K562 (cell line): ENCODE measurements around the gene ZNF718. TPM values are rescaled to one million over a fixed set of nuclear protein-coding genes. Genes with fewer than 3 reads are reported as not detected.

Source experiments
- ATAC-seq: fragments of 200-7000 bp; cut with Tn5 transposase; 3 replicates; pipeline ENCODE4 v1.9.1; 2020; ENCODE audit warnings: moderate library complexity
- BruUV-seq: library from RNA; stranded (reverse); fragments of 400-500 nt; replicated peaks from 2 replicates; lab custom pipeline; 2021; lab: Mats Ljungman, UMichigan
- CTCF ChIA-PET: fragments of 300-600 bp; formaldehyde crosslinking; extraction: SDS; loops from one replicate; lab custom pipeline; 2021; ENCODE audit warnings: low intra/inter-chr PET ratio; lab: Yijun Ruan, JAX
- POLR2A ChIA-PET: fragments of 300-600, 350-650 bp; sonication (Branson Sonifier 250); formaldehyde crosslinking; extraction: SDS; loops from one replicate; lab custom pipeline; 2021; ENCODE audit warnings: antibody characterized with exemption, inconsistent platforms; lab: Yijun Ruan, JAX
- DNase-seq, 4 experiments: peaks; one replicate each; pipeline versions ENCODE4 v3.0.0 to v3.0.0-alpha.2; 2011 to 2018; ENCODE audit warnings: low spot score in 3 of 4, mixed read lengths in 3 of 4; ENCODE audit errors: extremely low read depth in 1 of 4
- FAIRE-seq: peaks from 2 replicates; lab custom pipeline; 2011; peaks lifted over from hg19 to GRCh38; lab: Jason Lieb, UNC
- H2AFZ ChIP-seq: 2 replicates; pipeline ENCODE4 v1.6.0; 2011; ENCODE audit warnings: low read depth, low read length, control low read depth, inconsistent platforms
- H3K27ac ChIP-seq: fragments of 200-600 bp; 3 replicates; pipeline ENCODE4 v1.8.0; 2011; ENCODE audit warnings: low read depth, mild to moderate bottlenecking, control low read depth, inconsistent platforms, low read length, moderate library complexity, mixed read lengths; ENCODE audit errors: extremely low read depth
- H3K27me3 ChIP-seq, 2 experiments: fragments of 300-600 bp in 1 of 2; 2 replicates in 1 of 2; 3 replicates in 1 of 2; pipeline versions ENCODE4 v1.6.0 to v1.8.0; 2011; ENCODE audit warnings: inconsistent platforms in 2 of 2, low read length in 2 of 2, mild to moderate bottlenecking in 1 of 2, mixed read lengths in 1 of 2, moderate library complexity in 1 of 2; ENCODE audit not compliant: control insufficient read depth in 2 of 2, insufficient read depth in 2 of 2
- H3K36me3 ChIP-seq: fragments of 300-600 bp; 3 replicates; pipeline ENCODE4 v1.8.0; 2011; ENCODE audit warnings: mild to moderate bottlenecking, low read length, inconsistent platforms; ENCODE audit not compliant: control insufficient read depth, insufficient read depth
- H3K4me1 ChIP-seq, 2 experiments: fragments of 200-600 bp in 1 of 2; replicated peaks in 1 of 2; 2 replicates in 1 of 2; 3 replicates in 1 of 2; pipeline versions ENCODE4 v1.5.1 to v1.8.0; 2011; ENCODE audit warnings: inconsistent platforms in 2 of 2, low read length in 2 of 2, mild to moderate bottlenecking in 1 of 2, mixed read lengths in 1 of 2, moderate library complexity in 1 of 2; ENCODE audit not compliant: control insufficient read depth in 2 of 2, insufficient read depth in 2 of 2
- H3K4me2 ChIP-seq: 2 replicates; pipeline ENCODE4 v1.6.1; 2011; ENCODE audit warnings: low read length, control low read depth, inconsistent platforms, mixed read lengths; ENCODE audit not compliant: insufficient read depth
- H3K4me3 ChIP-seq: fragments of 200-600 bp; sonication (generic), shearing (Covaris generic); 2 replicates; pipeline ENCODE4 v1.5.1; 2016; ENCODE audit warnings: control low read depth, inconsistent platforms
- H3K79me2 ChIP-seq: fragments of 200-600 bp; 3 replicates; pipeline ENCODE4 v1.8.0; 2011; ENCODE audit warnings: low read length, inconsistent platforms; ENCODE audit not compliant: control insufficient read depth, insufficient read depth
- H3K9ac ChIP-seq, 2 experiments: 2 replicates each; pipeline versions ENCODE4 v1.6.0 to v1.6.1; 2011; ENCODE audit warnings: low read depth in 2 of 2, low read length in 2 of 2, control low read depth in 1 of 2, inconsistent platforms in 1 of 2, mild to moderate bottlenecking in 1 of 2, mixed read lengths in 1 of 2; ENCODE audit not compliant: insufficient read depth in 1 of 2
- H3K9me1 ChIP-seq: one replicate; pipeline ENCODE4 v1.6.0; 2011; ENCODE audit warnings: inconsistent platforms, mild to moderate bottlenecking, low read length, moderate library complexity; ENCODE audit not compliant: control insufficient read depth, insufficient read depth
- H3K9me3 ChIP-seq: replicated peaks from 2 replicates; pipeline ENCODE4 v1.5.1; 2011; ENCODE audit warnings: low read depth, low read length, inconsistent platforms; ENCODE audit not compliant: control insufficient read depth, insufficient read depth
- H4K20me1 ChIP-seq: replicated peaks from 2 replicates; pipeline ENCODE4 v1.6.1; 2011; ENCODE audit warnings: low read length, inconsistent platforms, mixed read lengths; ENCODE audit not compliant: control insufficient read depth, insufficient read depth
- CHD4 ChIP-seq: fragments of 200-600 bp; sonication (generic); IDR thresholded peaks from 3 replicates; pipeline ENCODE4 v1.6.1; 2012; ENCODE audit warnings: low read depth, mild to moderate bottlenecking, mixed read lengths, low read length, inconsistent platforms; ENCODE audit not compliant: insufficient read depth, insufficient replicate concordance, poor library complexity, severe bottlenecking
- FOXM1 ChIP-seq, 2 experiments: fragments of 450-650 bp in 1 of 2; sonication (generic) in 1 of 2; formaldehyde crosslinking in 1 of 2; IDR thresholded peaks; 2 replicates each; pipeline versions ENCODE4 v1.6.1 to v1.9.0; 2017 to 2022; ENCODE audit warnings: low read depth in 2 of 2, mild to moderate bottlenecking in 2 of 2, missing genetic modification reagents in 1 of 2, moderate library complexity in 1 of 2
- HMG20B ChIP-seq: fragments of 250-450 bp; sonication (Bioruptor Pico); IDR thresholded peaks from 2 replicates; pipeline ENCODE4 v1.5.0; 2021; ENCODE audit warnings: mild to moderate bottlenecking
- IRF2 ChIP-seq: sonication (generic); formaldehyde crosslinking; IDR thresholded peaks from 2 replicates; pipeline ENCODE4 v1.8.1; 2022; ENCODE audit warnings: mild to moderate bottlenecking, missing genetic modification reagents
- LARP7 ChIP-seq: fragments of 450-650 bp; IDR thresholded peaks from 2 replicates; pipeline ENCODE4 v1.6.1; 2016
- PML ChIP-seq: IDR thresholded peaks from 2 replicates; pipeline ENCODE4 v1.6.1; 2012; ENCODE audit warnings: low read length, inconsistent platforms
- TSC22D4 ChIP-seq: fragments of 450-650 bp; IDR thresholded peaks from 2 replicates; pipeline ENCODE4 v1.6.1; 2016; ENCODE audit warnings: missing genetic modification characterization, missing biosample characterization, control low read depth
- WGBS: fragments of 100-300 bp; shearing (Covaris generic); methylation state at CpG from one replicate; pipeline ENCODE4 v1.1.6; 2016; ENCODE audit warnings: low coverage, mixed read lengths; ENCODE audit not compliant: insufficient coverage; ENCODE audit errors: missing lambda C conversion rate; 5-methylcytosine and 5-hydroxymethylcytosine counted together
- in situ Hi-C: fragments of 300-500 bp; cut with MboI; formaldehyde crosslinking; loops from 4 replicates; pipeline ENCODE4 v1.15.0; 2018; ENCODE audit warnings: inconsistent platforms, mixed read lengths
- intact Hi-C: fragments of 100-400 bp; cut with micrococcal nuclease; formaldehyde crosslinking; loops from 2 replicates; pipeline ENCODE4 v1.14.2; 2022
- polyA plus RNA-seq, 8 experiments: library from polyadenylated mRNA; depleted of rRNA in 4 of 8; stranded (reverse) in 5 of 8; unstranded in 3 of 8; fragments of >200 nt; fragmentation: Nextera tagmentation in 2 of 8; fragmentation: Illumina TruSeq in 1 of 8; extraction: Ambion mirVana in 2 of 8; extraction: Trizol in 1 of 8; gene quantifications; 2 replicates each; pipeline versions ENCODE4 v1.2.1 to v1.2.3, GENCODE V29; 2011 to 2014; ENCODE audit warnings: inconsistent platforms in 1 of 8, missing spikeins in 1 of 8
- total RNA-seq, 7 experiments: library from RNA; depleted of rRNA in 6 of 7; stranded (reverse); fragments of >200 nt in 6 of 7; fragmentation: Illumina TruSeq in 2 of 7; extraction: Trizol in 2 of 7; gene quantifications; 2 replicates each; pipeline versions ENCODE4 v1.2.1 to v1.2.3, GENCODE V29; 2011 to 2021; ENCODE audit warnings: low replicate concordance in 1 of 7
- TF ChIP-seq, protein P1 (sequence below): fragments of 450-650 bp; formaldehyde crosslinking; IDR thresholded peaks from 2 replicates; pipeline ENCODE4 v1.4.0; 2020; ENCODE audit warnings: mild to moderate bottlenecking
- TF ChIP-seq, protein P2 (sequence below), 2 experiments: IDR thresholded peaks; 2 replicates each; pipeline ENCODE4 v1.6.1; 2012; ENCODE audit warnings: improper control_type of control experiment in 2 of 2, low read depth in 2 of 2, low read length in 2 of 2, borderline replicate concordance in 1 of 2
- TF ChIP-seq, protein P3 (sequence below): conservative IDR thresholded peaks from 2 replicates; pipeline ENCODE4 v1.6.1; 2011; ENCODE audit warnings: low read depth, mild to moderate bottlenecking, low read length; ENCODE audit not compliant: control insufficient read depth
- TF ChIP-seq, protein P4 (sequence below): fragments of 450-650 bp; conservative IDR thresholded peaks from 2 replicates; pipeline ENCODE4 v1.6.1; 2016; ENCODE audit warnings: missing genetic modification characterization, low read depth, mild to moderate bottlenecking, missing compliant biosample characterization, moderate library complexity

The ZNF718 gene
- total and polyA plus RNA-seq, 9 of the 15 experiments (the other 6 are each of a cell fraction or from before 2014, with no cell fraction given) = 1.00 to 5.3 (median 2.7) TPM

DNA sequence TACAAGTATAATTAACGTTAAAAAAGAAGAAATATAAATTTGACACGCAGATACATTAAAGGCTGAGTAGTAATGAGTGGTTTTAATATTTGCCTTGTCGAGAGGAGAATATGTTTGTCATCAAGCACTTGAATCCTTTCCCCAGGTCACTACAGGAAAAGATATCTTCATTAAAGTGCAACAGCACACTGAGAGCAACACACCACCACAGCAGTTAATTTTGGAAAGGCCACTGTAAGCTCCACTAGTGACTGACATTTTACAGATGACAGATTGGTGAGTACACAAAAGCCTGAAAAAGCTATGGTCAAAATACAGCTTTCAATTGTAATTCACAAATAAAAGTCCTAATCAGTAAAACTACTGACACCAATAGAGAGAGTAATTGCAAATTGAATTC, 76.6 kb downstream of the ZNF718 start:
- Histone ChIP-seq H3K27ac (no peak overlapping the region), H3K36me3 (no peaks in the 10 kb centered on the region), H3K9me1 (no peaks in the 10 kb centered on the region), H3K4me3 (no peak overlapping the region), H3K9me3 (peaks cover under 1% of the 10 kb centered on the region; the same call in 1 of the 2 replicates), H3K79me2 (no peaks in the 10 kb centered on the region), H4K20me1 (no peaks in the 10 kb centered on the region), H2AFZ (no peak overlapping the region), H3K4me1 (no peaks in the 10 kb centered on the region; a peak in 1 of 5 replicates), H3K27me3 (no peaks in the 10 kb centered on the region), H3K9ac (no peak overlapping the region), H3K4me2 (no peak overlapping the region)
- FAIRE-seq = no peak
- in situ Hi-C loops = no loop called here
- ChIA-PET POLR2A (no interaction called here), CTCF (no interaction called here)
- ATAC-seq = no peak
- intact Hi-C loops = no loop called here
- TF ChIP-seq IRF2 (CRISPR knock-in tag) = no peak
- TF ChIP-seq CHD4 = no peak
- TF ChIP-seq, protein P1, sequence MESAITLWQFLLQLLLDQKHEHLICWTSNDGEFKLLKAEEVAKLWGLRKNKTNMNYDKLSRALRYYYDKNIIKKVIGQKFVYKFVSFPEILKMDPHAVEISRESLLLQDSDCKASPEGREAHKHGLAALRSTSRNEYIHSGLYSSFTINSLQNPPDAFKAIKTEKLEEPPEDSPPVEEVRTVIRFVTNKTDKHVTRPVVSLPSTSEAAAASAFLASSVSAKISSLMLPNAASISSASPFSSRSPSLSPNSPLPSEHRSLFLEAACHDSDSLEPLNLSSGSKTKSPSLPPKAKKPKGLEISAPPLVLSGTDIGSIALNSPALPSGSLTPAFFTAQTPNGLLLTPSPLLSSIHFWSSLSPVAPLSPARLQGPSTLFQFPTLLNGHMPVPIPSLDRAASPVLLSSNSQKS (CRISPR knock-in tag) = no peak
- no peak for TF ChIP-seq PML
- no peak for TF ChIP-seq HMG20B (CRISPR knock-in tag)
- TF ChIP-seq, protein P2, sequence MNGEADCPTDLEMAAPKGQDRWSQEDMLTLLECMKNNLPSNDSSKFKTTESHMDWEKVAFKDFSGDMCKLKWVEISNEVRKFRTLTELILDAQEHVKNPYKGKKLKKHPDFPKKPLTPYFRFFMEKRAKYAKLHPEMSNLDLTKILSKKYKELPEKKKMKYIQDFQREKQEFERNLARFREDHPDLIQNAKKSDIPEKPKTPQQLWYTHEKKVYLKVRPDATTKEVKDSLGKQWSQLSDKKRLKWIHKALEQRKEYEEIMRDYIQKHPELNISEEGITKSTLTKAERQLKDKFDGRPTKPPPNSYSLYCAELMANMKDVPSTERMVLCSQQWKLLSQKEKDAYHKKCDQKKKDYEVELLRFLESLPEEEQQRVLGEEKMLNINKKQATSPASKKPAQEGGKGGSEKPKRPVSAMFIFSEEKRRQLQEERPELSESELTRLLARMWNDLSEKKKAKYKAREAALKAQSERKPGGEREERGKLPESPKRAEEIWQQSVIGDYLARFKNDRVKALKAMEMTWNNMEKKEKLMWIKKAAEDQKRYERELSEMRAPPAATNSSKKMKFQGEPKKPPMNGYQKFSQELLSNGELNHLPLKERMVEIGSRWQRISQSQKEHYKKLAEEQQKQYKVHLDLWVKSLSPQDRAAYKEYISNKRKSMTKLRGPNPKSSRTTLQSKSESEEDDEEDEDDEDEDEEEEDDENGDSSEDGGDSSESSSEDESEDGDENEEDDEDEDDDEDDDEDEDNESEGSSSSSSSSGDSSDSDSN (IDR thresholded peaks at IDR 0.05; ENCODE audit: borderline replicate concordance in 1 of 2, low read depth in 2 of 2, low read length in 2 of 2) = no peak
- TF ChIP-seq TSC22D4 (tag) = no peak
- TF ChIP-seq, protein P3, sequence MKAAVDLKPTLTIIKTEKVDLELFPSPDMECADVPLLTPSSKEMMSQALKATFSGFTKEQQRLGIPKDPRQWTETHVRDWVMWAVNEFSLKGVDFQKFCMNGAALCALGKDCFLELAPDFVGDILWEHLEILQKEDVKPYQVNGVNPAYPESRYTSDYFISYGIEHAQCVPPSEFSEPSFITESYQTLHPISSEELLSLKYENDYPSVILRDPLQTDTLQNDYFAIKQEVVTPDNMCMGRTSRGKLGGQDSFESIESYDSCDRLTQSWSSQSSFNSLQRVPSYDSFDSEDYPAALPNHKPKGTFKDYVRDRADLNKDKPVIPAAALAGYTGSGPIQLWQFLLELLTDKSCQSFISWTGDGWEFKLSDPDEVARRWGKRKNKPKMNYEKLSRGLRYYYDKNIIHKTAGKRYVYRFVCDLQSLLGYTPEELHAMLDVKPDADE = no peak
- no peak for TF ChIP-seq FOXM1 (IDR thresholded peaks at IDR 0.05; ENCODE audit: low read depth)
- no peak for TF ChIP-seq FOXM1 (CRISPR knock-in tag; IDR thresholded peaks at IDR 0.05; ENCODE audit: low read depth)
- TF ChIP-seq, protein P4, sequence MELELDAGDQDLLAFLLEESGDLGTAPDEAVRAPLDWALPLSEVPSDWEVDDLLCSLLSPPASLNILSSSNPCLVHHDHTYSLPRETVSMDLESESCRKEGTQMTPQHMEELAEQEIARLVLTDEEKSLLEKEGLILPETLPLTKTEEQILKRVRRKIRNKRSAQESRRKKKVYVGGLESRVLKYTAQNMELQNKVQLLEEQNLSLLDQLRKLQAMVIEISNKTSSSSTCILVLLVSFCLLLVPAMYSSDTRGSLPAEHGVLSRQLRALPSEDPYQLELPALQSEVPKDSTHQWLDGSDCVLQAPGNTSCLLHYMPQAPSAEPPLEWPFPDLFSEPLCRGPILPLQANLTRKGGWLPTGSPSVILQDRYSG = no peak
- no peak for TF ChIP-seq LARP7
- no peak for DNase-seq
- BruUV-seq = no TSS peak
- 0% methylated on average over 3 of the region's 3 CpGs for WGBS
